Psoas muscle (tissue), 8 donors: ENCODE results near the gene LRP1-AS. TPM values are rescaled to one million over a fixed set of nuclear protein-coding genes. Genes with fewer than 3 reads are reported as not detected.
"Not testable (repeated sequence)": the region's sequence is repeated elsewhere in the genome, so short reads cannot be mapped to it uniquely, and the experiment has no call there.

Experiments
- ATAC-seq, 4 donors: fragments of 200-7000 bp; cut with Tn5 transposase; one replicate each; pipeline ENCODE4 v1.9.1; 2020; ENCODE audit warnings: moderate library complexity in 3 of 4, mild to moderate bottlenecking in 2 of 4
- DNase-seq, 2 donors: peaks; one replicate each; pipeline ENCODE4 v3.0.0-alpha.2; 2020
- H3K27ac ChIP-seq: fragments of 200-600 bp; one replicate; pipeline ENCODE4 v1.8.0; 2022
- H3K27me3 ChIP-seq, 3 donors: fragments of 200-600 bp in 1 of 3; one replicate each; pipeline versions ENCODE4 v1.6.1 to v1.8.0; 2013 to 2022; ENCODE audit warnings: low read length in 2 of 3, mild to moderate bottlenecking in 2 of 3, moderate library complexity in 1 of 3; ENCODE audit not compliant: insufficient read depth in 3 of 3
- H3K36me3 ChIP-seq, 2 donors: fragments of 200-600 bp in 1 of 2; one replicate each; pipeline versions ENCODE4 v1.6.1 to v1.8.0; 2013 to 2022; ENCODE audit warnings: low read depth in 1 of 2, mild to moderate bottlenecking in 1 of 2, moderate library complexity in 1 of 2; ENCODE audit not compliant: insufficient read depth in 1 of 2
- H3K4me1 ChIP-seq: fragments of 200-600 bp; one replicate; pipeline ENCODE4 v1.8.0; 2022
- H3K4me3 ChIP-seq: fragments of 200-600 bp; one replicate; pipeline ENCODE4 v1.8.0; 2022; ENCODE audit warnings: mild to moderate bottlenecking
- H3K9me3 ChIP-seq: fragments of 200-600 bp; one replicate; pipeline ENCODE4 v1.8.0; 2022
- WGBS, 3 donors: extraction: QIAGEN DNeasy Blood & Tissue Kit; methylation state at CpG; one replicate each; pipeline versions ENCODE4 v1.1.6 to v1.1.7; 2013; 5-methylcytosine and 5-hydroxymethylcytosine counted together
- intact Hi-C, 2 donors: fragments of 100-400 bp; cut with DNase I; formaldehyde crosslinking; loops; one replicate each; pipeline versions ENCODE4 v1.11.0 to v1.14.2; 2022
- polyA plus RNA-seq, 3 donors: library from polyadenylated mRNA; stranded (reverse); fragments of 200-250 nt; gene quantifications; one replicate each; pipeline ENCODE4 v1.2.3, GENCODE V29; 2013
- total RNA-seq, 4 donors: library from RNA; stranded (reverse); fragmentation: NEBNext Ultra II Directional in 2 of 4; extraction: Animal tissue kit (Norgen Biotek cat#: 25700) in 2 of 4; gene quantifications; one replicate each; pipeline versions ENCODE4 v1.2.1 to v1.2.4, GENCODE V29; 2021 to 2023
- TF ChIP-seq, protein P1 (sequence below): fragments of 200-600 bp; IDR thresholded peaks from one replicate; pipeline ENCODE4 v1.8.0; 2022; ENCODE audit warnings: antibody characterized with exemption
- donor health status: healthy with polysubstance abuse.
- donor health status: DM: no; HTN: no; CAD: no; lungs with moderate emphysema.
- donor health status: Bipolar disorder and iron deficiency.
- donor health status: healthy.
- donor health status: DM: yes; HTN: yes; CAD: no.
- donor health status: DM: no; HTN: no; CAD: no.
- donor health status: DM: no; HTN: no; CAD: no.
- donor health status: DM: yes; HTN: yes; CAD: no.

LRP1-AS gene
- total and polyA plus RNA-seq, 7 donors = not detected

DNA sequence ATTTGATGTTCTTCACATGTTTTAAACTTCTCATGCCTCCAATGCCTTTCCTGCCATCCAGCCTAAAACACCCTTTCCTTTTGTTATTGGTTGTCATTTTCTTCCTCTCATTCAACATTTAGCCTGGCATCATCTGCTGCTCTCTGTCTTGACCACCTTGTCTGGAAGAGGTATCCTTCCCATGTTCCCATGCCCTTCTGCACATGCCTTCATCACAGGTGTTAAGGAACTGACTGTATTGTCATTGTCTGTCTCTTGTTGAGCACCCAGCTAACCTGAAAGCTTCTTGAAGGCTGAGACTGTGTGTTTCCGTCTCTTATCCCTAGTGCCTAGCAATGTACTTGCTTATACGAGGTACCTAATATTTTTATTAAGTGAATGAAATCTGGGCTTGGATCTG lies 23.6 kb downstream of the LRP1-AS start:
- Histone ChIP-seq H3K27ac (no peak overlapping the region), H3K27me3 (no peaks in the 10 kb centered on the region), H3K36me3 (no peaks in the 10 kb centered on the region), H3K4me3 (no peak overlapping the region), H3K9me3 (no peaks in the 10 kb centered on the region), H3K4me1 (peaks cover 8% of the 10 kb centered on the region)
- 43 to 55% (median 44%) methylated on average over 2 of the region's 2 CpGs for WGBS, 3 donors
- TF ChIP-seq, protein P1, sequence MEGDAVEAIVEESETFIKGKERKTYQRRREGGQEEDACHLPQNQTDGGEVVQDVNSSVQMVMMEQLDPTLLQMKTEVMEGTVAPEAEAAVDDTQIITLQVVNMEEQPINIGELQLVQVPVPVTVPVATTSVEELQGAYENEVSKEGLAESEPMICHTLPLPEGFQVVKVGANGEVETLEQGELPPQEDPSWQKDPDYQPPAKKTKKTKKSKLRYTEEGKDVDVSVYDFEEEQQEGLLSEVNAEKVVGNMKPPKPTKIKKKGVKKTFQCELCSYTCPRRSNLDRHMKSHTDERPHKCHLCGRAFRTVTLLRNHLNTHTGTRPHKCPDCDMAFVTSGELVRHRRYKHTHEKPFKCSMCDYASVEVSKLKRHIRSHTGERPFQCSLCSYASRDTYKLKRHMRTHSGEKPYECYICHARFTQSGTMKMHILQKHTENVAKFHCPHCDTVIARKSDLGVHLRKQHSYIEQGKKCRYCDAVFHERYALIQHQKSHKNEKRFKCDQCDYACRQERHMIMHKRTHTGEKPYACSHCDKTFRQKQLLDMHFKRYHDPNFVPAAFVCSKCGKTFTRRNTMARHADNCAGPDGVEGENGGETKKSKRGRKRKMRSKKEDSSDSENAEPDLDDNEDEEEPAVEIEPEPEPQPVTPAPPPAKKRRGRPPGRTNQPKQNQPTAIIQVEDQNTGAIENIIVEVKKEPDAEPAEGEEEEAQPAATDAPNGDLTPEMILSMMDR = no peak
- ATAC-seq (no peak), DNase-seq (no peak)
- intact Hi-C loops = loop anchor here (1.0 to 2.0 kb wide), 3 partner anchors 51 to 59 kb away; no protein-coding TSS in a partner anchor

GRCh38 chr12:57120718-57121117 lies 26.7 kb downstream of the LRP1-AS start:
- 92 to 96% (median 93%) methylated on average over 10 to 11 of the region's 11 CpGs for WGBS, 3 donors
- H3K36me3 ChIP-seq, DNase-seq, ATAC-seq, H3K9me3 ChIP-seq, H3K27ac ChIP-seq, H3K4me3 ChIP-seq, H3K4me1 ChIP-seq, H3K27me3 ChIP-seq, intact Hi-C loops: not testable (repeated sequence)

- ATAC-seq (no peak), DNase-seq (no peak)
- Histone ChIP-seq H3K27ac (no peak overlapping the region), H3K9me3 (no peaks in the 10 kb centered on the region), H3K27me3 (no peaks in the 10 kb centered on the region), H3K36me3 (no peaks in the 10 kb centered on the region), H3K4me3 (no peak overlapping the region), H3K4me1 (no peaks in the 10 kb centered on the region)
- 79 to 84% (median 84%) methylated on average over 5 of the region's 5 CpGs for WGBS, 3 donors
- TF ChIP-seq, protein P1 = no peak
- intact Hi-C loops = no loop called here
Measured at GRCh38 chr12:57119294-57120085, 27.9 kb downstream of the LRP1-AS start.

- intact Hi-C loops = no loop called here
- Histone ChIP-seq H3K36me3 (no peaks in the 10 kb centered on the region), H3K27me3 (no peaks in the 10 kb centered on the region), H3K4me3 (no peak overlapping the region), H3K27ac (no peak overlapping the region), H3K4me1 (no peaks in the 10 kb centered on the region), H3K9me3 (no peaks in the 10 kb centered on the region)
- TF ChIP-seq, protein P1 = no peak
- ATAC-seq (peak; percentile 54 to 60 (median 57)), DNase-seq (no peak)
- WGBS, 3 donors = 75 to 91% (median 79%) methylated on average over 1 of the region's 1 CpG
Measured at GRCh38 chr12:57118711-57119271, 28.6 kb downstream of the LRP1-AS start.

DNA sequence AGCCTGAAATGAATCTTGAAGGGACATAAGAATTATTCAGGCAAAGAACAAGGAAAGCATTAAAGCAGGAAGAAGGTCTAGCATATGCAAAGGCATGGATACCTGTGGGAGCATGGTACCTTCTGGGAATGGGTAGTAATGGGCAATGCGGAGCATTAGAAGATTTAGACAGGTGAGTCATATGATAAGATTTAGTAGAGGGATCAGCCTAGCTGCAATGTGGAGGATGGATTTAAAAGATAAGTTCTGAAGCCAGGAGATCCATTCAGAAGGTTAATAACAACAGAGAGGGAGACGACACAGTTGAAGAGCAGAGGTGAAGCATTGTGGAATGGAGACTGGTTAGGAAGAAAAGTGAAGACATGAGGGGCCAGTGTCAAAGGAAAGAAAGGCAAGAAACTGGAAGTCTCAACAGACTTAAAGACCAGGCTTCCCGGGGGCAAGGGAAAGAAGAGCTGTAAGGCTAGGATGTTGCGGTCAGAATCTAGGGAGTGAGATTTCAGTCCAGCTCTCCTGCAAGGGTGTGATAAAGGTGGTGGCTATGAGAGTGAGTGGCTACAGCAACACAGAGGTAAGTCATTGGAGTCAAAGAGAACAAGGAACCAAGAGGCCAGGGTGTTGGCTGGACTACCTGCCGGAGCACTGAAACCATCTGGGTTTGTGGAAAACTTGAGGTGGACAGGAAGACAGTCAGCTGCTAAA lies 30.7 kb downstream of the LRP1-AS start:
- intact Hi-C loops = no loop called here
- Histone ChIP-seq H3K9me3 (no peaks in the 10 kb centered on the region), H3K27me3 (no peaks in the 10 kb centered on the region), H3K4me1 (peaks cover 8% of the 10 kb centered on the region), H3K4me3 (no peak overlapping the region), H3K27ac (no peak overlapping the region), H3K36me3 (no peaks in the 10 kb centered on the region)
- ATAC-seq = no peak
- DNase-seq = no peak
- 68 to 85% (median 72%) methylated on average over 5 of the region's 5 CpGs for WGBS, 3 donors
- TF ChIP-seq, protein P1 = no peak
